Dedifferentiated amniotic fluid mesenchymal stem cell (primary cell): ENCODE data around the gene HSPA1B.
"Not testable (repeated sequence)": the region's sequence is repeated elsewhere in the genome, so short reads cannot be mapped to it uniquely, and the experiment has no call there.

Experiments
- DNase-seq: peaks from one replicate; pipeline ENCODE4 v3.0.0-alpha.2; 2016; ENCODE audit errors: extremely low spot score

The HSPA1B gene

DNA sequence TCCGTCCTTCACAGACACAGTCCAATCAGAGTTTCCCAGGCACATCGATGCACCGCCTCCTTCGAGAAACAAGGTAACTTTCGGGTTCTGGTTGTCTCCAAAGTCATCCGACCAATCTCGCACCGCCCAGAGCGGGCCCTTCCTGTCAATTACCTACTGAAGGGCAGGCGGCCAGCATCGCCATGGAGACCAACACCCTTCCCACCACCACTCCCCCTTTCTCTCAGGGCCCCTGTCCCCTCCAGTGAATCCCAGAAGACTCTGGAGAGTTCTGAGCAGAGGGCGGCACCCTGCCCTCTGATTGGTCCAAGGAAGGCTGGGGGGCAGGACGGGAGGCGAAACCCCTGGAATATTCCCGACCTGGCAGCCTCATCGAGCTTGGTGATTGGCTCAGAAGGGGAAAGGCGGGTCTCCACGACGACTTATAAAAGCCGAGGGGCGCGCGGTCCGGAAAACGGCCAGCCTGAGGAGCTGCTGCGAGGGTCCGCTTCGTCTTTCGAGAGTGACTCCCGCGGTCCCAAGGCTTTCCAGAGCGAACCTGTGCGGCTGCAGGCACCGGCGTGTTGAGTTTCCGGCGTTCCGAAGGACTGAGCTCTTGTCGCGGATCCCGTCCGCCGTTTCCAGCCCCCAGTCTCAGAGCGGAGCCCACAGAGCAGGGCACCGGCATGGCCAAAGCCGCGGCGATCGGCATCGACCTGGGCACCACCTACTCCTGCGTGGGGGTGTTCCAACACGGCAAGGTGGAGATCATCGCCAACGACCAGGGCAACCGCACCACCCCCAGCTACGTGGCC is at the start of gene HSPA1B:
Gene HSPA1B (plus strand): TSS at position 453 of the 794 bp plus-strand sequence. CDS start 213 bp downstream, at position 666.
- DNase-seq, result peak; percentile 98

DNA sequence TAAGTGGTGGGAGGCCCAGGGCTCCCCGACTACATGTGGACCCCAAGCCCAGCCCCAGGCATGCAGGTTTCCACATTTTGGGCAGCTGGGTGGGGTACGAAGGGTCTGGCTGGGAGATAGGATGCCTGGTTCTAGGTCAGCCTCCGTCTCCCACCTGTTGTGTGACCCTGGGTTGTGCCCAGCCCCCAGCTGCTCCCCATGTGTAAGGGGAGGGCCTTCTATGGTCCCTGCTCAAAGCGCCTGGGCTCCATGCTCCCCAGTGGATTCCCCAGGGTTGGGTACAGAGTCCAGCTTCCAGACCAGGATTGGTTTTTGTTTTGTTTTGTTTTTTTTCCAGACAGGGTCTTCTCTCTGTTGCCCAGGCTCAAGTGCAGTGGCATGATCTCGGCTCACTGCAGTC is 49.3 kb upstream of the HSPA1B start:
- no peak for DNase-seq

DNA sequence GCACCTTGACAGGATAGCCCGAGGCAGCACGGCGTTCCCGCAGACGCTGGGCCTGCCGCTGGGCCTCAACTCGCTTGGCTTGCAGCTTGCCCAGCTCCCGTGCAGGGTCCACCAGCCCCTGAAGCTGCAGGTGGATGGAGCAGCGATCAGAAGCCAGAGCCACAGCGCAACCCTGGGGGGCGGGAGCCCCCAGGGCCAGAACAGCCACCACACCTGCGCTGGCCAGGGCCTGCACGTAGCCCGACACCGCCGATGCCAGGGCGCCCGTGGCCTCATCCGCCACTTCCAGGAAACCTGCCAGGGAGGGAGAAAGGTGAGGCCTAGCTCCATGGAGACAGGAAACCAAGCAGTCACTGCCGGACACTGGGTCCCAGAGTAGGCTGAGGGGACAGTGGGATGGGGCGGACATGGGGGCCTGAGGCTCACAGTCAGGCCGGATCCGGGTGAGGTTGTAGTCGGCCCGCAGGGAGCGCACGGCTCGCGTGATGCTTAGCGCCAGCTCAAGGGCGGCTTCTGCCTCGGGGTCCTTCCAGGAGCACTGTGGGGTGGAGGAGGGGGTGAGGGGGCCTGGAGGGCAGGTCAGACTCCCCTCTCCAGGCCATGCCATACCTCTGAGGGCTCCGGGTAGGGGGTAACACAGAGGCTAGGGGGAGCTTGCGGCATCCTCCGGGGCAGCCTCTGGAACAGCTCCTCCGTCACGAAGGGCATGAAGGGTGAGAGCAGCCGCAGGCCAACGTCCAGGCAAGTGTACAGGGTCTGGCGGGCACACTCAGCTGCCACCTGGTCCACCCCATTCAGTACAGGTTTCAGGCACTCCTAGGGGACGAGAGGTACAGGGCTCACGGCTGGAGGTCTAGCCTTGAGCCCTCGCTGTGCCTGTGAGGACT is 48.3 kb upstream of the HSPA1B start:
- DNase-seq, result no peak

DNA sequence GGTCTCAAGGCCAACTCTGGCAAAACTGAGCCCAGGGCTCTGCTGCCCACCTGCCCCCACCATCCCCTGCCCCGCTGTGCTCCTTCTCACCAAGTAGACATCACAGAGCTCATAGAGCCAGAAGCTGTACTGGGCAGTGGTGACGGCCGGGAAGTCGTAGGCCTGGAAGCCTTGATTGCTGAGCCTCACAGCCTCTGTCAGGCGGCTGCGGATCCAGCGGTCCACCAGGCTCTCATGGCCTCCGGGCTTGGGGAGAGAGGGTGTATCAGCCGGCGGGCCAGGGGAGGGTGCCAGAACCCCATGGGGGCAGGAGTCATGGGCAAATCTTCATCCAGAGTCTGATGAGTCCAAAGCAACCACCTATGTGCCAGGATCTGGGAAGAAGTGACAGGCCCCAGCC is 47.6 kb upstream of the HSPA1B start:
- DNase-seq, result no peak

DNA sequence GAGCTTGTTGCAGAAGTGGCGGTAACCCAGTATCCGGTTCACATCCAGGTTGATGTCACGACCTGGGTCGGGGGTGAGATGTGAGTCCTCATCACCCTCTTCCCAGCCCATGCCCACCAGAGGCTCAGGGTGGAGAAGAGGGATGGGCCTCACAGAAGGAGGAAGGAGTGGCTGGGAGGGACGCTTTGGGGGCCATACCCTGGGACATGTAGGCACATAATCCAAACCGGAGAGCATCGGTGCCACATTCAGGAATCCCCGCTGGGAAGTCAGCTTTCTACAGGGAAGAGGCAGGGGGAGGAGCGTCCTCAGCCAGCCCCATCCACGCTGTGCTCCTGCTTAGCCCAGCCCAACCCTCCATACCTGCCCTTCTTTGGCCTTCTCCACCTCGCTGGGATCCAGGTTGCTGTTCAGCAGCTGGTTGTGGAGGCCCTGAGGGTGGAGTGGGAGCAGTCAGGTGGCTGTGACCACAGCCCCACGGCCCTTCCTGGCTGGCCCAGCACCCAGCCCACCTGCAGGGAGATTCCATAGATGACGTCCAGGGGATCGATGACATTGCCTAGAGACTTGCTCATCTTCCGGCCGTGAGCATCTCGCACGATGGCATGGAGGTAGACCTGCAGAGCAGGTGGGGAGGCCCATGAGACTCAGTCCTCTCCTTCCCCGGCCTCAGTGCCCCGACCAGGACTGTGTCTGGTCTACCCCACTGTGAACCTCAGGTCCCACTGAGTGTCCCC is 46.9 kb upstream of the HSPA1B start:
- DNase-seq, result no peak

DNA sequence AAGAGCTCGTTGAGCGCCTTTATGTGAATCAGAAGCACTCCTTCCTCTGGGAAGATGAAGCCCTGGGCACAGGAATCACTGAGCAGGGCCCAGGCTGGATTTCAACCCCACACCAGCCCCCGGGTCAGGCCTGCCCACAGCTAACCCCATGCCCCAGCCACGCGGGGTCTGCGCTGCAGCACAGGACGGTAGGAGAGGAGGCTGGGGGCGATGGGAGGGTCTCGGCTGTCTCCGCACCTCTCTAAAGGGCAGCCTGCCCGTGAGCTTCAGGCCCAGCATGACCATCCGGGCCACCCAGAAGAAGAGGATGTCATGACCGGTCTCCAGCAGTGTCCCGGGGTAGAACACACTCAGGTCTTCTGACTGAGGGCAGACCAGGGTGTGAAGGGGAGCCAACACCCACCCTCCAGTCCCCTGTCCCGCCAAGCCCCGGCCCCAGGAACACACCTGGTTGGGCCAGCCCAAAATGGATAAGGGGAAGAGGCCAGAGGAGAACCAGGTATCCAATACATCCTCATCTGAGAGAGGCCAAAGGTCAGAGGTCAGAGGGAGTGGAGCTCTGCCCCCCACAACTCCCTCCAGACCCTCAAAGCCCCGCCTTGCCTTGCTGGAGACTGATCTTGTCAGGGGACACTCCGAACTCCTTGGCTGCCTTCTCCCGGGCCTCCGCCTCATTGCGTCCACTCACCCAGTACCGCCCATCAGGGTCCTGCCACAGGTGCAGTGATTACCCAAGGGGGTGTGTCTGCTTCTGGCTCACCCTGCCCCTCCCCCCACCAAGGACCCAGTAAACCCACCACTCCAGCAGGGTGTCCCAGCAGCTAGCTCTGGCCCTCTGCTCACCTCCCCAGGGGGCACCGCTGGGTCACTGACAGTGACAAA is 46.1 kb upstream of the HSPA1B start:
- no peak for DNase-seq

DNA sequence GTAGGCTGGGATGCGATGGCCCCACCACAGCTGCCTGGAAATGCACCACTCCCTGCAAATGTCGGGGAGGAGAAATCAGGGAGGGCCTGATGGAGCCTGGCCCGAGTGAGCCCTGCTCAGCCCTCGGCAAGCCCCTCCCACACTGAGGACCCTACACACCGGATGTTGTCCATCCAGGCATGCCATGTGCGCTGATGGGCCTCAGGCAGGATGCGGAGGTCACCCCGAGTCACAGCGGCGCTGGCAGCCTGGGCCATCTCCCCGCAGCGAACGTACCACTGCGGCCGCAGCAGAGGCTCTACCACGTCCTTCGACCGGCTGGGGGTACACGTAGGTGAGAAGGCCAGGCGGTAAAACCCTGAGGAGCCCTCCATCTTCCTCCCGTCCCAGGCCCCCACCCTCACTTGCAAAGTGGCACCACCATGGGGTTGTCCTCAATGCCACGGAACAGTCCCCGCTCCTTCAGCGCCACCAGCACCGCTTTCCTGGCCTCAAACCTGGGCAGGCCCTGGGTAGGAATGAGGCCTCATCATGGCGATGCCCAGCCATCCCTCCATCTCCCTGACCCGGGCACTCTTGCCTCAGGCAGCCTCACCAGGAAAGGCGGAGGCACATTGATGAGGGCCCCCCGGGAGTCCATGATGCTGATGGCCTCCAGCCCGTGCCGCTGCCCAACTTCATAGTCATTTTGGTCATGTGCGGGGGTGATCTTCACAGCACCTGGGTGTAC is 45.2 kb upstream of the HSPA1B start:
- no peak for DNase-seq

DNA sequence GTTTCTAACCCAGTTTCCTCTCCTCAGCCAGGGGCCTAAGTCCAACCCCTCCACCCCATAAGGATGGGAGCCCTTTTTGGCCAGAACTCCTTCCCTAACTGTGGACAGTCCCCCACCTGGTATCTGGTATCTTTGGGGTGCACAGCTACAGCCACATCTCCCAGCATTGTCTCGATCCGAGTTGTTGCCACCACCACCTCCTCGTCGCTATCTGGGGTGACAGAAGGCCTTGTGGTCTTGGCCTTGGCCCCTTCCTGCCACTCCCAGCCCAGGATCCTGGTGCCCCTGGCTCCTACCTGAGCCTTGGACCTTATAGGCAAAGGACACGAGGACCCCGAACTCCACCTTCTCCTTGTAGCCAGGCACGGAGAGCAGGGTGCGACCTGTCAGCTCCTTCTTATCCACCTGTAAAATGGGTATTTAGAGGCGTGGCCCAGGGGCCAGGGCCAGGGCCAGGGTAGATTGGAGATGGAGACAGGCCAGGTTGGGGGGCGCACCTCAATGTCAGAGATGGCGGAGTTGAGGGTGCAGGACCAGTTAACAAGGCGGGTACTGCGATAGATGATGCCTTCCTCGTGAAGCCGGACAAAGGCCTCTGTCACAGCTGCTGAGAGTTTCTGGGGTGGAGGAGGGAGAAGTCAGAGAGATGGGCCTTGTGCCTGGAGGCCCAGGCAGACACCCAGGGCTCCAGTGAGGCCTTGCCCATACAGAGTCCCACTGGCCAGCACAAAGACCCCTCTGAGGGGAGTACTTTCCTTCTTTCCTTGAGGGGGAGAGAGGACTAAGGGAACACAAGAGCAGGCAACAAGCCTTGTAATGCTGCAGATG is 43.2 kb upstream of the HSPA1B start:
- no peak for DNase-seq

DNA sequence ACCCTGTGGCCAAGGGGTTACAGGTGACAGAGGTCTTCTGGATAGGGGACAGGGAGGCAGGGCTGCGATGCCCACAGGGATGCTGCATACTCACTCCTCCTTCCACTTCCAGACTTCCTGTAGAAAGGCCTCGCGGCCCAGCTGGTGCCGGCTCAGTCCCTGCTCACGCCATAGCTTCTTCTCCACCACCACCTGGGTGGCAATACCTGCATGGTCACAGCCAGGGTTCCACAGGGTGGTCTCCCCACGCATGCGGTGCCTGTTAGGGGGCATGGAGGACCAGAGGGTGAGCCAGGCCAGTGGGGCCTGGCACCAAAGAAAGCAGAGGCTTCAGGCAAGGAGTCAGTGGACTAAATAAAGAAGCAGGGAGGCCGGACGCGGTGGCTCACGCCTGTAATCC is 42.1 kb upstream of the HSPA1B start:
- no peak for DNase-seq

DNA sequence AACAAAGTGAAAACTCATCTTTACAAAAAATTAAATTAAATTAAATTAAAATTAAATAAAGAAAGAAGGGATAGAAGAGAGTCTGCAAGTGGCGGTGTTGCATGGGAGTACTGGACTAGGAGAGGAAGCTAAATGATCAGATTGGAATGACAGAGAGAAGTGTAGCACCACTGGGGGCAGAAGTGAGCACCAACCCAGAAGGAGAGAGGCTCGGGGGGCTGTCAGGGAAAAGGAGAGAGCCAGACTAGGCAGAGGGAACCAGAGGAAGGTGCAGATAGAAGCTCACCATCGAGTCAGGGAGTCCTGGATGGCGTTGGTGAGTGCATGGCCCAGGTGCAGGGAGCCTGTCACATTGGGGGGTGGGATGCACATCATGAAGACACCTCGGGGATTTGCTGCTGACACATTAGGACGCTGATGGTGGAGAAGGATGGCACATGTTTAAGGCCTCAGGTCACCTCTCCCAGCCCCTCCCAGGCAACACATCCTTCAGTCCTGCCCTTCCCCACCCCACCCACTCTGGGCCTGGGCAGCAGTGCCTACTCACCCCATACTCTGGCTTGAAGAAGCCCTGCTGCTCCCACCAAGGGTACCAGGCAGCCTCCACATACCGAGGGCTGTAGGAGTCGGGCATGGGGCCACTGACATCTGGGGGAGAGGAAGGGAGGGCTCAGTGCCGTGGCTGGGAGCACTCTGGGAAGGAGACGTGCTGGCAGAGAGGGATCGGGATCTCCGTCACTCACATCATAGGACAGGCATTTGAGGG is 36.0 kb upstream of the HSPA1B start:
- DNase-seq, result peak; percentile 40

DNA sequence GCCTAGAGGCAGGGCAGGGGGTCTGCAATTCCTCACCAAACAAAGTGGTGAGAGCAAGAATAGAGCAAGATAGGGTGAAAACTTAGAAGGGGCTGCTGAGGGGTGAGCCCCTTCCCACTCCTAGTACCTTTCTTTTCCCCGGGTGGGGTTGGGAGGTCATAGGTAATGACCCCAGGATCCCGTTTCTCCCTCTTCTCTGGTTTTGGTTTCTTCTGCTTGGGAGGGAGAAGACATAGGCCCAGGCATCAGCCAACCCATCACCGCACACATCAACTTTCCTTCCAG is 35.5 kb upstream of the HSPA1B start:
- no peak for DNase-seq

DNA sequence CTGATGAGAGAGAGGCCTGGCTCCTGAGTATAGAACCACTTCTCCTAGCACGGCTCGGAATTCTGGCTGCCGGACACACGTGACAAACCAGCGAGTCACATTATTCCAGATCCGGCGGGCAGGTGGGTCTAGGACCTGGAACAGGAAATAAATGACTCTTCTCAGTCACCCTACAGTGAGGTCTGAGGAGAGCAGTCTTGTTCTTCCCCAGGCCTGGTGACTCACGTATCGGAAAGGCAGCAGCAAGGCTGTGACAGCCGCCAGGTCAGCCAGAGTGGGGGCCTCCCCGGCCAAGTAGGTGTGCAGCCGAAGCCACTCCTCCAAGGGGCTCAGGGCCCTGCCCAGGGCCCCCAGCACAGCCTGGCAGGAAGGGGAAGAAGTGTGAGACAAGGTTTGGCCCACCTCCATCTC is 34.8 kb upstream of the HSPA1B start:
- DNase-seq, result no peak

DNA sequence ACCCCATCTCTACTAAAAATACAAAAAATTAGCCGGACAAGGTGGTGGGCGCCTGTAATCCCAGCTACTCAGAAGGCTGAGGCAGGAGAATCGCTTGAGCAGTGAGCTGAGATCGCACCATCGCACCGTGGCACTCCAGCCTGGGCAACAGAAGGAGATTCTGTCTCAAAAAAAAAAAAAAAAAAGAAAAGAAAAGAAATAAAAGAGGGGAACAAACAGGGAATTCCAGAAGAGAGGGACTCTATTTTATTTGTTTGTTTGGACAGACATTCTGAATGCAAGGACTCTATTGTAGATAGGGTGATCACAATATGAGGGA is 33.7 kb upstream of the HSPA1B start:
- DNase-seq, result not testable (repeated sequence)

DNA sequence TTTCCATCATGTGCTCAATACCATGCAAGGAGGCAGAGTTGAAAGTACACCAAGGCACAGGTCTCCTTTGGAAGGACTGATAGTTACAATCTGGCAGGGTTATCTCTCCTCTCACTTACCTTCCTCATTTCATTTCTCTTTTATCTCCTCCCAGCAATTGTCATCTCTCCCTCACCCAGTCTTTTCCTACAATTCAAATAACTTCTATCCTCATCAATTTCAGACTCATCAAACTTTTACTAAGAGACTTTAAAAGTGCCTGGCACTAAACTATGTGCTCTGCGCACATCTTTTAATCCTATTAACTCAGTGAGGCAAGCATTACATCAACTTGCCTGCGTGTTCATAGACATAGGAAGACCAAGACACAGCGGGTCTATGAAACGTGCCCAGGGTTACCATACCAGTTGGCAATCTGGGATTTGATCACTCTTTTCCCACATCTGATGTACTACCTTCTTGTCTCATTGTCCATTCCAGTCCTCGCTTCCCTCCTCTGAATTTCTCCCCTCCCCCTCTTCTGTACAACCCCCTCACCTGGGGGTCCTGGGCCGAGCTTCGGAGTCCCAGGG is 33.2 kb upstream of the HSPA1B start:
- peak; percentile 38 for DNase-seq

DNA sequence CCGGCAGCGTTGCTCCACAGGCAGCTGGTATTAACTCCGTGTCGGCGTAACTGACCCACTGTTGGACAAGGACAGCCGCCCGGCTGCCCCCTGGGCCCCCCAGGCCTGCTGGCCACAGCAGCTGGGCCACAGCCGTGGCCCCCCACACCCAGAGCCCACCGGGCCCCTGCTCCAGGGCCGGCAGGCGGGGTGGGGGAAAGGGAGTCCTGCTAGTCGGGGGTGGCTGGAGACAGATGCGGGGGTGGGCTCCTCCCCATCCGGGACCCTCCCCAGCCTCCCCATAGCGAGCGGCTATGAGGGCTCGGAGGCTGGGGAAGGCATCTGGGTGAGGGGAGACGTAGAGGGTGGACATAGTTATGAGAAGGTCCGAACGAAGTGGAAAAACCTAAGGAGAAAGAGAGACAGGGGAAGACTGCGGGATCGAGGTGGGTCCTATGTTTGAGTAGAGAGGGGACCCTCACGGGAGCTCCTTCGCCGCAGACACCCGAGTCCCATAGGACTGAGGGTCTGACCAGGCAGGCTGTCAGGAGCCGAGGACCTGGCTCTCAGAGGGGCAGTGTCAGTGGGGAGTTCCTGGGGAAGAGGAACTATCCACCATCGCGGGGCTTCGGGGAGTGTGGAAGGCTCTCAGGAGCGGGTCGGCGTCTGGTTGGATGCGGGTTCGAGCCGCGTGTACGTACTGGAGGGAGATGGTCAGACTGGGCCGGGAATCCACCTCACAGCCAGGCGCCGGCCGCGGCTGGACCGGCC is 32.5 kb upstream of the HSPA1B start:
- DNase-seq, result no peak

DNA sequence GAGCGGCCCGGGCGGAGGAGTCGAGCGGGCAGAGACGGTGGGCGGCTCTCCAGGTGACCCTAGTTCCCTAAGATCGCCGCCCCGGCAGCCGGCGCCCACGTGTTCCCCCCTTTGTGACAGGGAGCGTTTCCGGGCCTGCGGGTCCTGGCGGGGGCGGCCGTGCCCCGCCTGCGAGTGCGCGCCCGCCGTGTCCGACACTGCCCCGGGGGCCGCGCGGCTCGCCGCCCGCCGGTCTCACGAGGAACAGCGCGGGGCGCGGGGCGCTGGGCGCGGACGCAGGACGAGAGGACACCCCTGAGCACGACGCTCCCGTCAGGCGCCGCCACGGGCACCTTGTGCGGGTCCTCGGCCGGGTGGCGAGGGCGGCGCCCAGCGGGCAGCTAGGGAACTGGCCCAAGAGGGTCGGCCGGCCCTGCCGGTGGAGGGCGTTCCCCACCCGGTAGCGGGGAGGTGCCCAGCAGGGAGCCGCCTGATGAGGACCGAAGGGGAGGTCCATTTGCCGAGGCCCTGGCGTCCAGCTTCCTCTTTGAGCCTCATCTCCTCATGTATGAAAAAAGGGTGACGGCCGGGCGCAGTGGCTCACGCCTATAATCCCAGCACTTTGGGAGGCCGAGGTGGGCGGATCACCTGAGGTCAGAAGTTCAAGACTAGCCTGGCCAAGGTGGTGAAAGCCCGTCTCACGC is 31.8 kb upstream of the HSPA1B start, which contains the start of gene VARS1:
Gene VARS1 (minus strand): TSS at position 137 of the 683 bp plus-strand sequence. CDS start 535 bp downstream, outside the sequence.
- DNase-seq, result peak; percentile 79

DNA sequence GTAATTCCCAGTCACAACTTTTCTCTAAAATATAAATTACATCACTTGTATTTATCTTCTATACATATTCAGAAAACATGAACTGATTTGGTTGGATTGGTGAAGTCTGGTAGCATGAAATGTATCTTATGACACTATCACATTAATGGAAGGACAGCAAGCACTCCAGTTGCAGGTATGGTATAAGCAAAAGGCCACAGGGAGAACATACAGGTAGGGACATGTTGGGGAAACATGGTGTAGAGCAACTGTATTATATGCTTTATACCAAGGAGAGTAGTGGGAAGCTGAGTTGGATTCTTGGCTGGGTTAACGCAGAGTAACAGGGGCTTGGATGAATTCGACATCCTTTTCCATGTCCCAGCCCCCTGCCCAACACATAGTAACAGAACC is 30.5 kb upstream of the HSPA1B start:
- DNase-seq, result no peak
